OCI-LY3 (cell line): ENCODE measurements around the gene PDE4D.

Experiments used
- EZH2phosphoT487 ChIP-seq: fragments of 200-600 bp; shearing (Covaris generic); IDR thresholded peaks from 2 replicates; pipeline ENCODE4 v1.6.1; 2018; ENCODE audit warnings: antibody characterized with exemption, mixed run types, low read depth
- TF ChIP-seq, protein P1 (sequence below): fragments of 200-600, 300-600 bp; sonication (generic); IDR thresholded peaks from 2 replicates; pipeline ENCODE4 v1.5.1; 2014; ENCODE audit warnings: antibody characterized with exemption, low read length, low read depth

DNA sequence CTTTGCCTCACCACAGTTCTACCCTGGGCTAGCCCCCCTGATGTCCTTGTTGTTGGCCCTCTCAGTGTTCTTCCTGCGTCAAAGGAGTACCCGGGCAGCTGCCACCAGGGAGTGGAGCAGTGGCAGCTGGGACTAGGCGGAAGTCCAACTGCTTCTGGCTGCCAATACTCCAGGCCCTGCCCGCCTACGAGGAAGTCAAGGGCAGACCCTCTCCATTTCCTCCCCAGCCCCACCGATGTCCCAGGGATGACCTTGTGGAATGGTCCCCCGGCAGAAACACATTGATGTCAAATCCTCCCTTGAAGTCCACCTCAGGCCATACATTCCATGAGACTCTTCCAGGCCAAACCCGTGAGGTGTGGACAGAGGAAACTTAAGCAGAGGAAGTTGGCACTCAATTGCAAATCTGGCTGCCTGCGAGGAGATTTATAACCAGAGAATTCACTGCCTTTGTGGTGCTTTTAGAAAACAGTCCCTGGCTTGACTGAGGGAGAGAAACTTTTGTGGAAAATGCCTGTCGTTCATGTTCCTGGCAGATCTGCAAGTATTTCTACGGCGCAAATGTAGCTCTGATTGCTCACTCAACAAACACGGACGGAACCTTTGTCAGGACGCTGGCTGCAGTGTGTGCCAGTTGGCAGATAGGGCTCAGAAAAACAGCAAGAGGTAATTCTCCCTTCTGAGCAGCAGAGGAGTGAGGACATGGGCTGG, 970.9 kb downstream of the PDE4D start:
- TF ChIP-seq, protein P1, sequence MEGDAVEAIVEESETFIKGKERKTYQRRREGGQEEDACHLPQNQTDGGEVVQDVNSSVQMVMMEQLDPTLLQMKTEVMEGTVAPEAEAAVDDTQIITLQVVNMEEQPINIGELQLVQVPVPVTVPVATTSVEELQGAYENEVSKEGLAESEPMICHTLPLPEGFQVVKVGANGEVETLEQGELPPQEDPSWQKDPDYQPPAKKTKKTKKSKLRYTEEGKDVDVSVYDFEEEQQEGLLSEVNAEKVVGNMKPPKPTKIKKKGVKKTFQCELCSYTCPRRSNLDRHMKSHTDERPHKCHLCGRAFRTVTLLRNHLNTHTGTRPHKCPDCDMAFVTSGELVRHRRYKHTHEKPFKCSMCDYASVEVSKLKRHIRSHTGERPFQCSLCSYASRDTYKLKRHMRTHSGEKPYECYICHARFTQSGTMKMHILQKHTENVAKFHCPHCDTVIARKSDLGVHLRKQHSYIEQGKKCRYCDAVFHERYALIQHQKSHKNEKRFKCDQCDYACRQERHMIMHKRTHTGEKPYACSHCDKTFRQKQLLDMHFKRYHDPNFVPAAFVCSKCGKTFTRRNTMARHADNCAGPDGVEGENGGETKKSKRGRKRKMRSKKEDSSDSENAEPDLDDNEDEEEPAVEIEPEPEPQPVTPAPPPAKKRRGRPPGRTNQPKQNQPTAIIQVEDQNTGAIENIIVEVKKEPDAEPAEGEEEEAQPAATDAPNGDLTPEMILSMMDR = no peak
- TF ChIP-seq EZH2phosphoT487 = no peak
